ENCODE results near the gene HRH4.
A peak's percentile ranks its signal among the peaks of the same experiment; 100 is the strongest.

HRH4 gene

DNA sequence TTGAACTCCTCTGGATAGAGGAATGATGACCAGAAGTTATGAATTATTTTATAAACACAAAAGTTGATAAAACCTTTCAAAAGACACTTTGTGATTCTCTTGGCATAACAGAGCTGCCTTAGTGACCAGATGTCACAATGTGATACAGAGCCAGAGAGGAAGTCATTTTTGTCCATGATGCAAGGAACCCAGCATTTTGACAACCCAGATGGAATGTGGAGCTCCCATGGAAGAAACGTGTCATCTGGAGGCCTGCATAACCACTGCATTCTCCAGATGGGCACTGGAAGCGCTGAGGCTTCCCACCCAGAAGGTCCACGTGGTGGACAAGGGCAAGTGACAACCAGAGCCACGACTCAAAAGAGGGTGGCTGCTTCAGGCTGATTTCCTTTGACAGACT is 30.1 kb downstream of the HRH4 start:
- DNase-seq (ENCODE audit: low read depth), result no peak
- TF ChIP-seq, protein P1, sequence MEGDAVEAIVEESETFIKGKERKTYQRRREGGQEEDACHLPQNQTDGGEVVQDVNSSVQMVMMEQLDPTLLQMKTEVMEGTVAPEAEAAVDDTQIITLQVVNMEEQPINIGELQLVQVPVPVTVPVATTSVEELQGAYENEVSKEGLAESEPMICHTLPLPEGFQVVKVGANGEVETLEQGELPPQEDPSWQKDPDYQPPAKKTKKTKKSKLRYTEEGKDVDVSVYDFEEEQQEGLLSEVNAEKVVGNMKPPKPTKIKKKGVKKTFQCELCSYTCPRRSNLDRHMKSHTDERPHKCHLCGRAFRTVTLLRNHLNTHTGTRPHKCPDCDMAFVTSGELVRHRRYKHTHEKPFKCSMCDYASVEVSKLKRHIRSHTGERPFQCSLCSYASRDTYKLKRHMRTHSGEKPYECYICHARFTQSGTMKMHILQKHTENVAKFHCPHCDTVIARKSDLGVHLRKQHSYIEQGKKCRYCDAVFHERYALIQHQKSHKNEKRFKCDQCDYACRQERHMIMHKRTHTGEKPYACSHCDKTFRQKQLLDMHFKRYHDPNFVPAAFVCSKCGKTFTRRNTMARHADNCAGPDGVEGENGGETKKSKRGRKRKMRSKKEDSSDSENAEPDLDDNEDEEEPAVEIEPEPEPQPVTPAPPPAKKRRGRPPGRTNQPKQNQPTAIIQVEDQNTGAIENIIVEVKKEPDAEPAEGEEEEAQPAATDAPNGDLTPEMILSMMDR (IDR thresholded peaks at IDR 0.05; ENCODE audit: low read depth, low read length, missing control alignments), result no peak

DNA sequence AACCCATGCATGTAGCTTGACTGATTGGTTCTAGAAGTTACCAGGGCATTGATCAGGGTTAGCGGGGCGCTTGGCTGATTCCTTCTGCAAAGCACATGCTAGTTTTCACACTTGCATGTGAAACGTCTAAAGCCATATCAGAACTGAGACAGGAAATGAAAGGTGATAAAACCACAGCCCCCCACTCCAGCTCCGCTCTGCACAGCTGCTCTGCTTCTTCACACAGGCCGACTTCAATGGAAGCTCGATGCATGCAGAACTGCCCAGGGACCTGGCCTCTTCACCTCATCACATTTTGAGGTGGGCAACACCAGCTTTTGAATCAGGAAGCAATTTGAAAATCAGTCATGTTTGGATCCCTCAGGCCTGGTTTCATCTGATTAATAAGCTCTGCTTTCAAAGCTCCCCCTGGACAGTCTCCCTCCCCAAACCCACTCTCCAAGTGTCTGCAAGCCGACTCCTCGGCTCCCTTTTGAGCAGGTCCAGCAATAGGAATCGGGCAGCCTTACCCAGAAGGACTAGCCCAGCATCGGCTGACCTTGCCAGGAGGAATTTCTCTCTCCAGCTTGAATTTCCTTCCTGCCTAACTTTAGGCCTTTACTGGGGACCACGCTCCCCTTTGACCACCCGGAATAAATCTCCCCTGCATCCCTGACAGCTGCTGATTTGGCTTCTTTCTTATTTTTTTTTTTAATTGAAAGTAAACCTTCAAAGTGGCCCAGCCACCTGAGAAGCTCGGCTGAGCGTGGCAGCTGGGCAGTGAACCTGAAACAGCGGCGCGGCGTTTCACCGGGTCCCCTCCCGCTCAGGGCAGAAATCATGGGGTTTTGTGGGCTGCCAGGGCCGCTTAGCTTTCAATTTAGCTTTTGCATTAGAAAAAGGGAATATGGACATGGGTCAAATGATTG is 31.7 kb downstream of the HRH4 start:
- peak; percentile 48 for DNase-seq (ENCODE audit: low read depth)
- TF ChIP-seq, protein P1 (IDR thresholded peaks at IDR 0.05; ENCODE audit: low read depth, low read length, missing control alignments), result no peak
- no peak overlapping the region; the same call in 1 of the 2 replicates for H3K4me3 ChIP-seq (ENCODE audit: low read depth, low read length)

More for the DNA sequence above, 30.1 kb downstream of the HRH4 start:
- no peak overlapping the region for H3K4me3 ChIP-seq (ENCODE audit: low read depth, low read length)

DNA sequence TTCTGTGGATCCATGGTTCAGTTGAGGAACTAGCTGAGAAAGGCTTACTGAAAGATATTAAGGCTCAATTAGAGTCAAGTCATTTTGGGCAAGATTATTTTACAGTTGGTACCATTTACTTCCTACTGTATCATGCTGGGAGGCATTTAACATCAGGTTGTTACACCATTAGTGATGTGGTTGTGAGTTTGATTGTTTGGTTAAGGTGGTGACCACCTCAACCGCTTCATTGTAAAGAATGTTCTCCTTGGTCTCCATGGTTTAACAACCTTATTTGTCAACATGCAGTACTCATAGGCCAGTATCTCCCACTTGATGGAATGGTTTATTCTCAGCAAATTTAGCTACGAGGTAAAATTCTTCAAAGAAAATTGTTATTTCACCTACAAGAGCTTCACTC is 34.1 kb downstream of the HRH4 start:
- no peak overlapping the region for H3K4me3 ChIP-seq (ENCODE audit: low read depth, low read length)
- no peak for DNase-seq (ENCODE audit: low read depth)
- TF ChIP-seq, protein P1 (IDR thresholded peaks at IDR 0.05; ENCODE audit: low read depth, low read length, missing control alignments), result no peak

DNA sequence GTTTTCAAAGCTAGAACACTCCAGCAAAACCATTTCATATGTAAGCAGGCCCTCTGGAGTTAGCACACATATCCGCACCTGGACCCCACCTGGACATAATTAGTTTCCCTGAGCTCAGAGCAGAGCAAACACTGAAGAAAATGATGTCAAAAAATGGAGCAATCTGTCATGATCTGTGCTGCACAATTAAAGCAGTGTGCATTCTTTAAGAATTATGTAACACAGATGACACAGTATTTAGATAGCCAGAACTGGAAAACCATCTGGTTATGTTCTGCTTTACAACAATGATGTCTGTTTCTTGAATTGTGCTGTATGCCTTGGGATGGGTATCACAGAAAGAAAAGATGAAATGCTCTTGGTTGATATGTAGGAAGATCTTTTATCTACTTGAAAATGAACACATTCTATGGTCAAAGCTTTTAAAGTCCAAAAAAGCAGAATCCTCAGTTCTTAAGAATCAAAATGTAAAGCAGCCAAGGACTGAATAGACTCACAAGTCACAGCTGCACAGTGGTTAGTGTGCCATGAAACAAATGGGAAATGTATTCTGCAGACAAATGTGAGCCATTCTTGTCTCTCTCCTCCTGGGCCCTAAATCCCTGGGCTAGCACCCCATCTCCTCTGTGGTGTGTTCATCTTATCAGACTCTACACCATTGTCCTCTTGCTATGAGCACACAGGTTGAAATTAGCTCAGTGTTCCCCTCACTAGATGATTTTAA is 36.8 kb downstream of the HRH4 start:
- DNase-seq (ENCODE audit: low read depth), result no peak
- no peak overlapping the region for H3K4me3 ChIP-seq (ENCODE audit: low read depth, low read length)
- TF ChIP-seq, protein P1 (IDR thresholded peaks at IDR 0.05; ENCODE audit: low read depth, low read length, missing control alignments), result no peak

DNA sequence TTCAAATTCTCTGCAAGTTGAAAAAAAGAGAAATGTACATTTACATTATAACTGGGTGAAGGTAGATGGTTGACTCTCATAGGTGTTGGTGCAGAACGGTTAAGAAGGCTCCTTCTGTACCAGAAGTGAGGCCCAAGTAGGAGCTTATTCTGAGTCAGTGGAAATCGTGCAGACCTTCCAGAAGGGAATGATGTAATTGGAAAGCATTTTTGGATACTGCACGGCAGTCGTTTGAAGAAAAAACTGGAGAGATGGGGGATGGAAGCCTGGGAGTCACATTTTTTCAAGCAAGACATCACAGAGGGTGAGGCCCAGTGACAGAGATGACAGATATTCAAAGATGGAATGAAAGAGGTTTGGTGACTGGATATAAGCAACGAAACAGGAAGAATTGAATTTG is 39.4 kb downstream of the HRH4 start:
- H3K4me3 ChIP-seq (ENCODE audit: low read depth, low read length), result no peak overlapping the region
- TF ChIP-seq, protein P1 (IDR thresholded peaks at IDR 0.05; ENCODE audit: low read depth, low read length, missing control alignments), result no peak
- no peak for DNase-seq (ENCODE audit: low read depth)

DNA sequence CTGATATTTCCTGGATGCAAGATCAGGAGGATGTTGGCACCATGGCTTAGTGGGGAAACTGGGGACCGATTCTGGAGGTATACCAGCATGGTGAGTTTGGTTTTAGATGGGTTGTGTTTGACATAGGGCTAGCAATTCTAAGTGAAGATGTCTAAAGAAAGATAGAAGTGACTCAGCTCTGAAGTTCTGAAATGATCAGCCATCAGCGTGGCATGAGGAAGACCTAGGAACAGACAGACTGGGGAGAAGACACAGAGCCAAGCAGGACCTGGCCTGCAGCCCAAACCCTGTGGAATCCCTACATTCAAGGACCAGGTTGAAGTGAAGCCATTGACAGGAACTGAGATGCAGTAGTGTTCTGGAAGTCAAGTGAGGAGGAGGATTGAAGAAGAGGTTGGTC is 39.8 kb downstream of the HRH4 start:
- TF ChIP-seq, protein P1 (IDR thresholded peaks at IDR 0.05; ENCODE audit: low read depth, low read length, missing control alignments), result no peak
- no peak overlapping the region for H3K4me3 ChIP-seq (ENCODE audit: low read depth, low read length)
- no peak for DNase-seq (ENCODE audit: low read depth)

All from GM12864 (cell line).